ENCODE data around the gene SULT6B1. TPM values are rescaled to one million over a fixed set of nuclear protein-coding genes. Genes with fewer than 3 reads are reported as not detected.

SULT6B1 gene
- total and polyA plus RNA-seq, 2 of the 4 experiments (the other 2 are of a cell fraction), result not detected

GRCh38 chr2:37215250-37215649 lies 26.8 kb upstream of the SULT6B1 start:
- ChIA-PET POLR2A (ENCODE audit: unreplicated experiment) (no interaction called here), CTCF (interaction anchor here (0.9 kb wide), 1 partner anchor 12 kb away, joined by 4 read pairs; no protein-coding TSS in a partner anchor)
- no peak overlapping the region for H3K9ac ChIP-seq (ENCODE audit: low read depth, low read length)
- in situ Hi-C loops (cut with MboI; ENCODE audit: low sequenced_read_pairs), result no loop called here
- no peak overlapping the region for H2AK9ac ChIP-seq (replicated peaks; ENCODE audit: low read depth, low read length, poor library complexity)
- H4K8ac ChIP-seq (ENCODE audit: low read depth in 2 of 2, low read length in 2 of 2), result peak overlapping the region in 1 of 2 experiments; percentile 52; a peak in 1 of 4 replicates
- no peak overlapping the region for H2BK120ac ChIP-seq (ENCODE audit: low read depth, low read length)
- WGBS, 2 experiments (ENCODE audit: extremely low coverage in 2 of 2, insufficient read length in 1 of 2), result no CpG with 5 or more reads among the region's 1 CpG
- no peak overlapping the region for H3K4ac ChIP-seq (ENCODE audit: low read depth, low read length)
- BruUV-seq (replicated peaks), result no TSS peak
- H3K9me1 ChIP-seq (ENCODE audit: insufficient read depth, low read length), result no peaks in the 10 kb centered on the region
- intact Hi-C loops (cut with micrococcal nuclease), result no loop called here
- no peak overlapping the region for H2AK5ac ChIP-seq (ENCODE audit: low read depth, low read length)
- no peak overlapping the region for H3K23ac ChIP-seq (ENCODE audit: low read depth, low read length)
- ATAC-seq (ENCODE audit: low read depth), result no peak
- no peaks in the 10 kb centered on the region for H4K20me1 ChIP-seq (ENCODE audit: insufficient read depth, low read length)
- no peak overlapping the region for H4K91ac ChIP-seq (ENCODE audit: insufficient read depth, low read depth, low read length)
- H3K36me3 ChIP-seq (ENCODE audit: control insufficient read depth, insufficient read depth, low read length), result peaks cover 38% of the 10 kb centered on the region
- H3K4me3 ChIP-seq (ENCODE audit: insufficient read depth, low read depth, low read length), result no peak overlapping the region
- H3K27ac ChIP-seq (ENCODE audit: insufficient read depth, low read length), result peak overlapping the region; percentile 80; the same call in 1 of the 2 replicates
- no peak overlapping the region; the same call in 1 of the 2 replicates for H3K18ac ChIP-seq (ENCODE audit: low read depth, low read length)
- no peaks in the 10 kb centered on the region for H3K4me1 ChIP-seq (ENCODE audit: control insufficient read depth, insufficient read depth, low read length)
- H3K27me3 ChIP-seq (ENCODE audit: control insufficient read depth, insufficient read depth, low read length), result no peaks in the 10 kb centered on the region
- TF ChIP-seq MAFK (IDR thresholded peaks at IDR 0.05; ENCODE audit: low read depth, low read length) (peak; percentile 94), BHLHE40 (IDR thresholded peaks at IDR 0.05; ENCODE audit: low read depth, low read length) (no peak), SMC3 (IDR thresholded peaks at IDR 0.05; ENCODE audit: low read depth, low read length) (no peak), RCOR1 (IDR thresholded peaks at IDR 0.05; ENCODE audit: insufficient replicate concordance, low read length) (no peak), NFE2L2 (IDR thresholded peaks at IDR 0.05; ENCODE audit: low read depth, low read length) (peak; percentile 97)
- TF ChIP-seq, protein P1, sequence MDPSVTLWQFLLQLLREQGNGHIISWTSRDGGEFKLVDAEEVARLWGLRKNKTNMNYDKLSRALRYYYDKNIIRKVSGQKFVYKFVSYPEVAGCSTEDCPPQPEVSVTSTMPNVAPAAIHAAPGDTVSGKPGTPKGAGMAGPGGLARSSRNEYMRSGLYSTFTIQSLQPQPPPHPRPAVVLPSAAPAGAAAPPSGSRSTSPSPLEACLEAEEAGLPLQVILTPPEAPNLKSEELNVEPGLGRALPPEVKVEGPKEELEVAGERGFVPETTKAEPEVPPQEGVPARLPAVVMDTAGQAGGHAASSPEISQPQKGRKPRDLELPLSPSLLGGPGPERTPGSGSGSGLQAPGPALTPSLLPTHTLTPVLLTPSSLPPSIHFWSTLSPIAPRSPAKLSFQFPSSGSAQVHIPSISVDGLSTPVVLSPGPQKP (IDR thresholded peaks at IDR 0.05; ENCODE audit: borderline replicate concordance, low read depth, low read length), result no peak
- H2BK15ac ChIP-seq (ENCODE audit: low read depth, low read length), result no peak overlapping the region
- H3K14ac ChIP-seq (replicated peaks; ENCODE audit: low read depth, low read length), result no peak overlapping the region
- DNase-seq, result no peak
- H3K9me3 ChIP-seq (ENCODE audit: control insufficient read depth, insufficient read depth, low read length), result no peaks in the 10 kb centered on the region
- H3K4me2 ChIP-seq (ENCODE audit: low read depth, low read length), result no peak overlapping the region
- peaks cover 3 to 4% of the 10 kb centered on the region in 2 experiments; a peak in 2 of 4 replicates for H3K79me1 ChIP-seq (ENCODE audit: low read depth in 1 of 2, low read length in 2 of 2)
- no peak overlapping the region for H4K5ac ChIP-seq (ENCODE audit: low read depth, low read length)
- H2BK20ac ChIP-seq (ENCODE audit: low read depth, low read length), result no peak overlapping the region
- no peak overlapping the region for H3K56ac ChIP-seq (ENCODE audit: extremely low read depth, insufficient read depth, low read length)
- peak overlapping the region; percentile 38 for H2BK5ac ChIP-seq (ENCODE audit: low read depth, low read length, poor library complexity, severe bottlenecking)
- dilution Hi-C loops (cut with HindIII; ENCODE audit: low sequenced_read_pairs, unreplicated experiment), result no loop called here
- no peak overlapping the region for H2AFZ ChIP-seq (replicated peaks; ENCODE audit: low read length, poor library complexity)

All from IMR-90 (cell line).